ENCODE measurements around the gene FGGY.
"Not testable (repeated sequence)": the region's sequence is repeated elsewhere in the genome, so short reads cannot be mapped to it uniquely, and the experiment has no call there.

FGGY gene

GRCh38 chr1:59298710-59299346 lies 1.9 kb downstream of the FGGY start:
- ChIA-PET CTCF (interaction anchor here (1.3 to 1.5 kb wide), 2 partner anchors 11 to 199 kb away, joined by 3 read pairs; no protein-coding TSS in a partner anchor), POLR2A (no interaction called here)

GRCh38 chr1:59299670-59300069 lies 2.8 kb downstream of the FGGY start:
- DNase-seq (ENCODE audit: extremely low spot score); CTCF ChIA-PET: not testable (repeated sequence)
- POLR2A ChIA-PET: interaction anchor here (0.6 kb wide), 1 partner anchor 301 kb away, joined by 4 read pairs; no protein-coding TSS in a partner anchor

More at GRCh38 chr1:59298710-59299346, 1.9 kb downstream of the FGGY start:
- TF ChIP-seq CTCF (IDR thresholded peaks at IDR 0.05; ENCODE audit: control extremely low read depth, extremely low read depth, low read depth, missing control alignments): no peak
- no peak for DNase-seq (ENCODE audit: extremely low spot score)

- DNase-seq (ENCODE audit: extremely low spot score): no peak
- no peak for TF ChIP-seq CTCF (IDR thresholded peaks at IDR 0.05; ENCODE audit: control extremely low read depth, extremely low read depth, low read depth, missing control alignments)
- ChIA-PET CTCF (interaction anchor here (1.4 to 1.6 kb wide), 2 partner anchors 11 to 19 kb away, joined by 3 to 6 read pairs; no protein-coding TSS in a partner anchor), POLR2A (no interaction called here)
Observed at GRCh38 chr1:59302297-59302696, 5.4 kb downstream of the FGGY start.

GRCh38 chr1:59302871-59303270 lies 6.0 kb downstream of the FGGY start:
- no peak for DNase-seq (ENCODE audit: extremely low spot score)
- TF ChIP-seq CTCF (IDR thresholded peaks at IDR 0.05; ENCODE audit: control extremely low read depth, extremely low read depth, low read depth, missing control alignments): no peak
- POLR2A ChIA-PET: no interaction called here
- CTCF ChIA-PET: interaction anchor here (1.2 to 1.4 kb wide), 3 partner anchors 9 to 18 kb away, joined by 3 to 4 read pairs (median 3); no protein-coding TSS in a partner anchor

- CTCF ChIA-PET: interaction anchor here (5.2 kb wide), 1 partner anchor 11 kb away, joined by 28 read pairs; no protein-coding TSS in a partner anchor
- DNase-seq (ENCODE audit: extremely low spot score): no peak
- POLR2A ChIA-PET: no interaction called here
- TF ChIP-seq CTCF (IDR thresholded peaks at IDR 0.05; ENCODE audit: control extremely low read depth, extremely low read depth, low read depth, missing control alignments): no peak
Observed at GRCh38 chr1:59305188-59305587, 8.3 kb downstream of the FGGY start.

GRCh38 chr1:59307591-59307990 lies 10.7 kb downstream of the FGGY start:
- ChIA-PET POLR2A (no interaction called here), CTCF (interaction anchor here (1.1 to 5.2 kb wide), 4 partner anchors 9 to 20 kb away, joined by 3 to 28 read pairs (median 4); no protein-coding TSS in a partner anchor)
- DNase-seq (ENCODE audit: extremely low spot score): no peak
- no peak for TF ChIP-seq CTCF (IDR thresholded peaks at IDR 0.05; ENCODE audit: control extremely low read depth, extremely low read depth, low read depth, missing control alignments)

GRCh38 chr1:59308839-59309238 lies 11.9 kb downstream of the FGGY start:
- TF ChIP-seq CTCF (IDR thresholded peaks at IDR 0.05; ENCODE audit: control extremely low read depth, extremely low read depth, low read depth, missing control alignments): no peak
- no peak for DNase-seq (ENCODE audit: extremely low spot score)
- ChIA-PET POLR2A (no interaction called here), CTCF (interaction anchor here (1.2 to 2.0 kb wide), 4 partner anchors 13 to 32 kb away, joined by 3 to 4 read pairs (median 3); no protein-coding TSS in a partner anchor)
